ENCODE results near the gene ATXN7L2.
A peak's percentile ranks its signal among the peaks of the same experiment; 100 is the strongest.

Gene ATXN7L2

DNA sequence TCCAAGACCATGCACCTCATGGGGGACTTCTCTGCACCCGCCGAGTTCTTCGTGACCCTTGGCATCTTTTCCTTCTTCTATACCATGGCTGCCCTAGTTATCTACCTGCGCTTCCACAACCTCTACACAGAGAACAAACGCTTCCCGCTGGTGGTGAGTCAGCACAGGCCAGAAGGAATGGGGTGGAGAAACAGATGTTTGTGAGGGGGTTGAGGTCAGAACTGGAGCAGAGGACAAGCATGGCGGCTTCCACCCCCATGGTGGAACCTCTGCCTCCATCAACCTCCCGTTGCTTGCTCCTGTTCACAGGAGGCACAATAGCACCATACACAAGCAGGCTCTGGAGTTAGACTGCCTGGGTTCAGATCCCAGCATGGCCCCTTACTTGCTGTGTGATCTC lies 6.9 kb upstream of the ATXN7L2 start:
- DNase-seq: no peak

GRCh38 chr1:109477821-109478220 lies 5.9 kb upstream of the ATXN7L2 start:
- DNase-seq: no peak

- DNase-seq: no peak
Measured at GRCh38 chr1:109478806-109479205, 4.9 kb upstream of the ATXN7L2 start.

GRCh38 chr1:109479311-109479710 lies 4.4 kb upstream of the ATXN7L2 start:
- DNase-seq: no peak

DNA sequence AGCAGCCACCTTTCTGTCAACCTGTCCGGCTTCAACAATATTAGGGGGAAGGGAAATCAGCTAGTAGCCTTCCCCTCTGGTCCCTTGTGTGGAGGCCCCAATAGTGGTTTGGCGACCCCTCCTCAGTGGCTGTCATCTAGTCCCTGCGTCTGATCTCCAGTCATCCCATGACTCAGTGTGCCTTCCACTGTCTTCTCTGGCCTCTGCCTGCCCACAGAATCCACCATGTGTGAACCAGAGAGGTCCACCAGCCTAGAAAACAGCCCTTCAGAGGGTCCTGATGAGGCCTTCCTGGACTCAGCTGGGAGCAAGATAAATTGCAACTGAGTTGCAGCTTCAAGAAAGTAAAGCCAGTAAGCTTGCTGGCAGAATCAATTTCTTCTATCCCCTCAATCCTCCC lies 3.8 kb upstream of the ATXN7L2 start:
- DNase-seq: no peak

- no peak for DNase-seq
Measured at GRCh38 chr1:109481646-109482045, 2.1 kb upstream of the ATXN7L2 start.

DNA sequence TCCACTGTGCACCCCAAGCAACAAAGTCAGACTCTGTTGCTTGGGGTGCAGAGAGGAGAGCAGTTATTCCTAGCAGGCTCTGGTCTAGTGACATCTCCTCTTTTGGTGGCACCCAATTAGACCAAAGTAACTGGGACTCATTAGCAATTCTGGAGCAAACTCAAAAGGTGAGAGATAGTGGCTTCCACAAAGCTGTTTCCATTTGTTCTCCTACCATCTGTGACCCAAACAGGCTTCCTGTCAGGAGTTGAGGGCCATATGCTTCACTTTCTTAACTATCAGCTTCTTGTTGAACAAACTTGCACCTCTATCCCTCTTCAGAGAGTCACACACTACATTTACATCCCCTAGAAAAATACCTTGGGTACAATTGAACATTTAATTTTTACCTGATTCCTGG lies 1.5 kb upstream of the ATXN7L2 start:
- DNase-seq: no peak

DNA sequence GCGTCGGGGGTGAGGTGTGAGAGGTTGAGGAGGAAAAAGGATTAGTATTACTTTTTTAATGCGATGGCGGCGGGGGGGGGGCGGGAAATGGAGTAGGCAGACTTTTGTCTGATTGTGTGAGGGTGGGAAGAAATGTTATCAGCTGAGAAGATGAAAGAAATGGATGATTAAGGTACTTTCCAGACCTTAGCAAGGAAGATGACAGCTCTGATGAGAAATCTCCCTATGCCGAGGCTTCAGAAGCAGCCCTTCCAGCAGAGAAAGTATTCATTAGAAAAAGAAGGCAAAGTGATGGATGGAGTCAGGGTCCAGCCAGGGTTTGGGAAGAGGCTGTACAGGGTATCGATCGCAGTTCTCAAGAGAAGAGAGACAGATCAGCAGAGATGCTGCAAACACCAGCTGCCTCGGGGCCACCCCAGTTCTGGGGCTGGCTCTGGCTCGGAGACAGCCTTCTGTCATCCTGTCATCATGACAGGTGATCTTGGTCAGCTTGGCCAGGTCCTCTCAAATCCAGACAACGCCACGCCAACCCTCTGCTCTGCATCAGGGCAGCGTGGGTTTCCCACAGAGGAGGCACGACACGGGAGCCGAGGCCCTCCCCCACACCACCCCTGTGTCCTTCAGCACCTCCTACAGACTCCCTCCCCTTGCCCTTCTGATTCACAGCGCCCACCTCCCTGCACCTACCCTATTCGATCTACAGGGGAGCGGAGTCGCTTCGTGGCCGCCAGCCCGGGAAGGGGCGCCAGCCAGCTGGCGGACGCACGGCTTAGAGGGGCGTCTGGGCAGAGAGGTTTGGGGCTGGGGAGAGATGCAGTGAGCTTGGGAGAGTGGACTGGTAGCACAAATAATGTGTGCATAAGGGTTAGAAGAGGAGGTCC lies 674 bp upstream of the ATXN7L2 start:
- DNase-seq: peak; percentile 40

- DNase-seq: no peak
Measured at GRCh38 chr1:109484519-109484975, 842 bp downstream of the ATXN7L2 start.

- DNase-seq: no peak
Measured at GRCh38 chr1:109485001-109485400, 1.3 kb downstream of the ATXN7L2 start.

GRCh38 chr1:109487261-109487660 lies 3.6 kb downstream of the ATXN7L2 start:
- DNase-seq: no peak

GRCh38 chr1:109488201-109488600 lies 4.5 kb downstream of the ATXN7L2 start:
- DNase-seq: no peak

GRCh38 chr1:109488696-109489095 lies 5.0 kb downstream of the ATXN7L2 start:
- no peak for DNase-seq

DNA sequence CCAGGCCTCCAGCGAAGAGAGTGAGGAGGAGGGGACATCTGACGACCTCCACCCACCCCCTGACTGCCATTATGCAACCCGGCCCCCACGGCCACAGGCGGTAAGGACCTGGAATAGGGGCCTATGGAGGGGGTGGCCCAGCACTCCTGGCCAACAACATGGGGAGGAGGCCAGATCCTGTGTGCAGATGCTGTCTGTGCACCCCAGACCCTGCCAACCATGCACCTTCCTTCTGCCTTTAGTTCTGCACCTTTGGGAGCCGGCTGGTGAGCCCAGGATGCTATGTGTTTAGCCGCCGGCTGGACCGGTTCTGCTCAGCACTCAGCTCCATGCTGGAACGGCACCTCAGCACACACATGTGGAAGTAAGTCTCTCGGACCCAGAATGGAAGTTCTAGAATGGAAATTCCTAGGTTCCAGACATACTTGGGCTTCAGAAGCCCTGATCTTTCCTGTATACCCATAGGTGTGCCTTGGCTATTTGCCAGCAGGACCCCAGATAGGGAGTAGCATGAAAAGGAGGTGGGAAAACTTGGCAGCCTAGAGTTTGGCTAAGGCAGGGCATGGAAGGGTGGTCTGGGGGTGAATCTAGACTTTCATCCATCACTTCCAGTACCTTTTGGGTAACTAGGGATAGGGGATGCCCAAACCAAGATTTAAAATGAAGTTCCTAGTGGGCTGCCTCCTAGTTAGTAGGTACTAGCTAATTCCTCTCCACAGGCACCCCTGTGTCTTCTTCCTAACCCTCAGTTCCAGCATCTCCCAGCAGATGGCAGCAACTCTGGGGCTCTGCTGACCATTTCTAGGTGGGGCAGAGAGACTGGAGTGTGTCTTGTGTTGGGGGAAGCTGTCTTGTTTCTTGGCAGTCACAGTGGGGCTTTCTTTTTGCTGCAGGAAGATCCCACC lies 6.6 kb downstream of the ATXN7L2 start:
- peak; percentile 70 for DNase-seq

GRCh38 chr1:109490934-109491302 lies 7.2 kb downstream of the ATXN7L2 start:
- no peak for DNase-seq

- no peak for DNase-seq
Measured at GRCh38 chr1:109491372-109491771, 7.7 kb downstream of the ATXN7L2 start.

GRCh38 chr1:109492779-109493178 lies 9.1 kb downstream of the ATXN7L2 start:
- no peak for DNase-seq

DNA sequence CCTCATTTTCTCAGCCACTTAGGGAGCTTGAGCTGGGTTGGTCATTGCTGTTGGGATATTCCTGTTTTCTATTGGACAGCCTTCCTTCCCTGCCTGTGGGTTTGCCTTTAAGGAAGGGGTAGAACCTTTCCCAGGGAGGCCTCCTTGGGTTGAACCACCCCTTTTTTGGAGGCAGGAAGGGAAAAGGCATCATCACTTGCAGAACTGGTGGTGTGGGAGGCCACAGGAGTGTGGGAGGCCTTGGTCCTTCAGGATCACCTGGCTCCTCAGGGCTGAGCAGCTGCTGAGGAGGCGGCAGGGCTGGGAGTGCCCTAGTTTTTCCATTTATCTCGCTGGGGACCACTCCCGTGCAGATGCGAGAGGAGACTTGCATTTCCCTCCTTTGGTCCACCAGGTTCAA lies 9.5 kb downstream of the ATXN7L2 start:
- DNase-seq: no peak

- peak; percentile 85 for DNase-seq
Measured at GRCh38 chr1:109493805-109494539, 10.3 kb downstream of the ATXN7L2 start, which contains the start of gene CYB561D1. CYB561D1 (plus strand) TSS chr1:109494094; CDS start chr1:109494140, 46 bp downstream.

DNA sequence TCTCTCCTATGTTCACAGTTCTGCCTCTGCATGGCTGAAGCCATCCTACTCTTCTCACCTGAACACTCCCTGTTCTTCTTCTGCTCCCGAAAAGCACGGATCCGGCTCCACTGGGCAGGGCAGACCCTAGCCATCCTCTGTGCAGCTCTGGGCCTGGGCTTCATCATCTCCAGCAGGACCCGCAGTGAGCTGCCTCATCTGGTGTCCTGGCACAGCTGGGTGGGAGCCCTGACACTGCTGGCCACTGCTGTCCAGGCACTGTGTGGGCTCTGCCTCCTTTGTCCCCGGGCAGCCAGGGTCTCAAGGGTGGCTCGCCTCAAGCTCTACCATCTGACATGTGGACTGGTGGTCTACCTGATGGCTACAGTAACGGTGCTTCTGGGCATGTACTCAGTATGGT lies 12.0 kb downstream of the ATXN7L2 start:
- DNase-seq: no peak

GRCh38 chr1:109497449-109498160 lies 13.9 kb downstream of the ATXN7L2 start:
- DNase-seq: no peak

GRCh38 chr1:109498161-109498801 lies 14.6 kb downstream of the ATXN7L2 start:
- DNase-seq: no peak

All from CD4-positive, alpha-beta T cell treated with Interferon gamma for 1 hour (primary cell).